GM12872 (cell line): Measurements from ENCODE around the gene ARMC12.
A peak's percentile ranks its signal among the peaks of the same experiment; 100 is the strongest.

ENCODE experiments used
- TF ChIP-seq, protein P1 (sequence below): IDR thresholded peaks from 3 replicates; pipeline ENCODE4 v1.5.1; 2011; ENCODE audit warnings: low read depth, mild to moderate bottlenecking, low read length, moderate library complexity; ENCODE audit not compliant: insufficient read depth

ARMC12 gene

DNA sequence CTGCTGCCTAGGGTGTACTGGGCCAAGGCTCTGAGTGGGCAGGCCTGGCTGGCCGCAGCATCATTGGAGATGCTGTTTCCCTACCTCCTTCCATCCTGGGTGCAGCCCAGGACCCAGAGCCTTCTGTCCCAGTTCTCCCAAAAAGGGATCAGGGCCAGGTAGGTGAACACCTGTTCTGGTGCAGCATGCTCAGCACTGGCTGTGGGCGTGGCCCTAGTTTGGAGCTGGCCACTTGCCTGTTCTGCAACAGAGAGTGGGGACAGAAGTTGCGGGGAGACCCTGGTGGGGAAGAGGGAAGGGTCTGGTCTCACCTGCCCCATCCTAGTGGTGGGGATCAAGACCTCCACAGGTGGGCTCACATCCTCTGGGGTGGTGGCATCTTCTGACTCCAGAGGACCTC is 1.4 kb upstream of the ARMC12 start:
- TF ChIP-seq, protein P1, sequence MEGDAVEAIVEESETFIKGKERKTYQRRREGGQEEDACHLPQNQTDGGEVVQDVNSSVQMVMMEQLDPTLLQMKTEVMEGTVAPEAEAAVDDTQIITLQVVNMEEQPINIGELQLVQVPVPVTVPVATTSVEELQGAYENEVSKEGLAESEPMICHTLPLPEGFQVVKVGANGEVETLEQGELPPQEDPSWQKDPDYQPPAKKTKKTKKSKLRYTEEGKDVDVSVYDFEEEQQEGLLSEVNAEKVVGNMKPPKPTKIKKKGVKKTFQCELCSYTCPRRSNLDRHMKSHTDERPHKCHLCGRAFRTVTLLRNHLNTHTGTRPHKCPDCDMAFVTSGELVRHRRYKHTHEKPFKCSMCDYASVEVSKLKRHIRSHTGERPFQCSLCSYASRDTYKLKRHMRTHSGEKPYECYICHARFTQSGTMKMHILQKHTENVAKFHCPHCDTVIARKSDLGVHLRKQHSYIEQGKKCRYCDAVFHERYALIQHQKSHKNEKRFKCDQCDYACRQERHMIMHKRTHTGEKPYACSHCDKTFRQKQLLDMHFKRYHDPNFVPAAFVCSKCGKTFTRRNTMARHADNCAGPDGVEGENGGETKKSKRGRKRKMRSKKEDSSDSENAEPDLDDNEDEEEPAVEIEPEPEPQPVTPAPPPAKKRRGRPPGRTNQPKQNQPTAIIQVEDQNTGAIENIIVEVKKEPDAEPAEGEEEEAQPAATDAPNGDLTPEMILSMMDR, result no peak

DNA sequence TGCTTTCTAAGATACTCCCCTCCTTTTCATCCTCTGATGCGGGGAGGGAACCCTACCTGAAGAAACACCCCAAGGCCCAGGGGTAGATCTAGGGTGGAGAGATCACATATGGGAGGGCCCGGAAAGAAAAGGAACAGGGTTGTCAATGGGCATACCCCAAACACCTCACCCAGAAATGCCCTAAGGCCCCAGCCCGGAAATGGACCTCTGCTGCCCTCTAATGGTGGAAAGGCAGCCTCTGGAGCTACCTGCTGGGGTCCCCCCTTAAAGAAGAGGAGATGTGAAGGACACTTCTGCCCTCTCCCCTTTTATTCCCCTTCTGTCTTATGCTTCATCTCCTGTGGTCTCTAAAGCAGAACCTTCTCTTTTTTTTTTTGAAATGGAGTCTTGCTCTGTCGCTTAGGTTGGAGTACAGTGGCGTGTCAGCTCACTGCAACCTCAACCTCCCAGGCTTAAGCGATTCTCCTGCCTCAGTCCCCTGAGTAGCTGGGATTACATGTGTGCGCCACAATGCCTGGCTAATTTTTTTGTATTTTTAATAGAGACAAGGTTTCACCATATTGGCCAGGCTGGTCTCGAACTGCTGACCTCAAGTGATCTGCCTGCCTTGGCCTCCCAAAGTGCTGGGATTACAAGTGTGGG is 458 bp upstream of the ARMC12 start:
- TF ChIP-seq, protein P1, result peak; percentile 96

DNA sequence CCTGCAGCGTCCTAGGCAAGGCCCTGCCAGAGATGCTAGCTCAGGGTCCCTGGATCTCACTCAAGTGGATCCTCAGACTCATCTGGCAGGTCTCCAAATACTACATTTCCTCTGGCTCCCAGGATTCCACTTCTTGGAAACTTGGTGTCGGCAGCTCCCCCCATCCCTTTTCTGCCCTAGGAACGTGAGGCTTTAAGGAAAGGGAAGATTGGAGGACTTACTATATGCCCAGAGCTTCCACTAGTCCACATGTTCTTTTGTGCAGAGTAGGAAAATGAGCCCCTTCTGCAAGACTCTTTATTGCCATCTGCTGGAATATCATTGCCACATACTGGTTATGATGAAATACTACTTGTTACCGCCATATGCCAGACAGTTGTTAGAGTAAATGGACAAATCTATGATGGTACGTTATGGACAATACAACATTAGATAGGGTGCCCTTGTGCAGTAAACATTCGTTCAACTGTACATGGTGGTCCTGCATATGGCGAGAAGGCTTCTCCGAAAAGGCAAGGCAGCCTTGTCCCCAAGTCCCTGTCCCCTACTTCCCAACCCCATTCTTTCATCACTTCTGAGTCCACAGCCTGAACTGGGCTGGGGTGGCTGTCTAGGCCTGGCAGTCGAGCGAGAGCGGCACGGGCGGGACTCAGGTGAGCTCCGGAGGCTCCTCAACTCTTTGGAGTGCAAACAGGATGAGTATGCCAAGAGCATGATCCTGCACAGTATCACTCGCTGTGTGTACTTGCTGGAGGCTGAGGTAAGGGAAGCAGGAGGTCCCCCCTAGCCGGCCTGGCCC is 780 bp downstream of the ARMC12 start:
- TF ChIP-seq, protein P1, result peak; percentile 76

DNA sequence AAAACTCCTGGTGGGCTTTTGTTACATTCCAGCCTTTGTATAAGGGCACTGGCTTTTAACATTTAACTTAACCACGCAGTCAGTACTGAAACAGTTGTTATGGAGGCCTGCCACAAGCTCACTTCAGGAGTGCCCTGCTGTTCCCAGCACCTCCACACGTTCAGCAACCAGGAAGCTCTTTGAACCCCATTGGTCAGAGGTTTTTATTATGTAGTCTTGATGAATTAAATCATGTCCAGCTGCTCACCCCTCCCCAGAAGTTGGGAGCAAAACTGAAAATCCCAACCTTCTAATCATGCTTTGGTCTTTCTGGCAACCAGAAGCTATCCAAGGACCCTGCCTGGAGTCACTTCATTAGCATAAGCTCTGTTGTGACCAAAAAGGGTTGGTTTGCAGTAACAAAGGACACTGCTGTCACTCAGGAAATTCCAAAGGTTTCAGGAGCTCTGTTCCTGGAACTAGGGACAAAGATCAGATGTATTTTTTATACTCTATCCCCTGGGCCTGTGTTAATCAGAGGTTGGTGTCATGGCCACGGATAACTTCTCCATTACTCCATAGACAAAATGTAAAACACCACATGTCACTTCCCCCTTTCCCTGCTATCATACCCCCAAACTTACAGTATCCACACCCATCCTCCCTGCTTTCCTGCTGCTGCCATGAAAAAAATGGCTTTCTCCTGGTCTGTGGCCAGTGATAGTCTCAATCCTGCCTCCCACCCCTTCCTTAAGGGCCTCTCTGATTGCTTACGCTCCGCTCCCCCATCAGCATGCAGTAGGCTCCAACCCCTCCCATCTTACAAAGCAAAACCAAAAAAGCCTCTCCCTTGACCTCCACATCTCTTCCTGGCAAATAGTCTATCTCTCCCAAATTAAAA is 3.1 kb downstream of the ARMC12 start:
- TF ChIP-seq, protein P1, result no peak

DNA sequence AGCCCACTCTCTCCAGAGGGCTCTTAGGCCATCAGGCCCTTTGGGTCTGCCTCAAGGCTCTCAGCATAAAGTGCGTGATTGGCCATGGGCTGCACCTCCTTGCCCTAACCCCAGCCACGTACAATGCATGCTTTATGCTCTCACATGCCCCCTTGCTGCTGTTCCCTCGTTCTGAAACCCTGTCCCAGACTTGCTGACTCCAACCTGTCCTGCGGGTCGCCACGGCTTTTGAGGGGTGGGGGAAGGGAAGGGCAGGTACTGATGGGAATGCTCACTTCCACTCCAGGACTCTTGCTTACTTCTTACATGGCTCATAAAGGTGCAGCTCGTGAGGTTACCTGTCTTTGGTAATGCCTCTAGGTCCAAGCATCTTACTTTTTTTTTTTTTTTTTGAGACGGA is 6.0 kb downstream of the ARMC12 start:
- TF ChIP-seq, protein P1, result no peak

DNA sequence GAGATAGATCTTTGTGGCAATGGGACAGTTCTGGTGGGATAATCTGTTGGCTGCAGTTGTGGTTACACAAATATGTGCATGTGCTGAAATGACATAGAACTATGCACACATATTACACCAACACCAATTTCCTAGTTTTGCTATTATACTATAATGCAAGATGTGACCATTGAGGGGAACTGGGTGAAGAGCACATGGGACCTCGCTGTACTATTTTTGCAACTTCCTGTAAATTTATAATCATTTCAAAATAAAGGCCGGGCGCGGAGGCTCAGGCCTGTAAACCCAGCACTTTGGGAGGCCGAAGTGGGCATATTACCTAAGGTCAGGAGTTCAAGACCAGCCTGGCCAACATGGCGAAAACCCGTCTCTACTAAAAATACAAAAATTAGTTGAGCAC is 8.7 kb downstream of the ARMC12 start:
- TF ChIP-seq, protein P1, result no peak

DNA sequence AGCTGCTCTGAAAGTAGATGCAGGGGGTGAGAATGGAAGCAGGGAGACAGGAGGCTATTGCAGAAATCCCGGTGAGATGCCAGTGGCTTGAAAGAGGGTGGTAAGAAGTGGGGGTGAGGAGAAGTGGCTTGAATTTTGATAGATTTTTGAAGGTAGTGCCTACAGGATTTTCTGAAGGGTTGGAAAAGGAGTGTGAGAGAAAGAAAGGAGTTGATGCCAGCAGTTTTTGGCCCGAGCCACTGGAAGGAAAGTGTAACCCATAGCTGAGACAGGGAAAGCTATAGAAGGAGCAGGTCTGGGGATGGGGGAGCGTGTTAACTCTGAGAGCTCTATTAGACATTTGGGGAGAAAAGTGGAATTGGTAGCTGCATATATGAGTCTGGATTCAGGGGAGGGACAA is 9.7 kb downstream of the ARMC12 start:
- TF ChIP-seq, protein P1, result no peak
